ENCODE measurements around the gene WAS. TPM values are rescaled to one million over a fixed set of nuclear protein-coding genes. Genes with fewer than 3 reads are reported as not detected.
"Not testable (repeated sequence)": the region's sequence is repeated elsewhere in the genome, so short reads cannot be mapped to it uniquely, and the experiment has no call there.

The WAS gene
- total RNA-seq, 1 experiment from 2014 or later = 0.24 TPM

DNA sequence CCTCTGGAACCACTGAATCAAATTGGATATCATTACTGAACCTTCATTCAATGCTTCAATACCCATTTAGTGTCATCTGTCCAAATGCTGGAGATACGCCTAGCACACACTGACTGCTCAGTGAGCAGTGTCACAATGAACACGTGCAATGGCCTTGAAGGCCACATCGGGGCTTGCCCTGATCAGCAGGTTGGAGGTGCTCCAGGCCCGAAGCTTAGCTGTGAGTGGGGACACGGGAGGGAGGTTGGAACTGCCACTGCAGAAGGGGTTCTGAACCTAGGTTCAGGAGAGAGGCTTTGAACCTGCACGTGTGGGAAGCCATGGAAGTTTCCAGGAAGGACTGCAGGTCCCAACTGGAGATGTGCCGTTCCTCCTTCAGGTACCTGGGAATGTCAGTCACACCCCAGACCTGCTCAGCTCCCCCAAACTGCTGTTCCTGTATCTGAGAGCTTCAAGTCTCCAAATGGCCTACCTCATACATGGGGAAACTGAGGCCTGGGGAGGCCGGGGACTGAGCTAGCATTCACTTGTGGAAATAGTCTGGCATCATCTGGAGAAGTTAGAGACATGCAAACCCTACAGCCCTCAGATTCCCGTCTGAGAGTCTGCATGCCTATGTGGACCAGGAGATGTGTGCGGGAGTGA lies 1.9 kb upstream of the WAS start:
- Histone ChIP-seq H2AK5ac (ENCODE audit: insufficient read length, low read length) (no peak overlapping the region), H3K14ac (ENCODE audit: insufficient read depth, low read length) (no peak overlapping the region), H2BK15ac (ENCODE audit: low read depth, low read length) (no peak overlapping the region), H2BK5ac (ENCODE audit: insufficient read length, low read length) (no peak overlapping the region), H2BK20ac (ENCODE audit: low read depth, low read length, poor library complexity, severe bottlenecking) (no peak overlapping the region), H4K5ac (ENCODE audit: insufficient read length, low read depth, low read length) (no peak overlapping the region), H3K79me2 (ENCODE audit: insufficient read depth, low read length) (no peaks in the 10 kb centered on the region), H3K9ac (ENCODE audit: extremely low read depth, insufficient read length, low read length) (no peak overlapping the region), H3K4me1 (ENCODE audit: insufficient read depth, low read length) (no peaks in the 10 kb centered on the region), H2AFZ (ENCODE audit: low read length) (no peak overlapping the region), H3K4ac (ENCODE audit: low read depth, low read length) (no peak overlapping the region), H4K20me1 (ENCODE audit: control insufficient read depth, insufficient read depth, insufficient read length) (no peaks in the 10 kb centered on the region), H2BK12ac (ENCODE audit: insufficient read length, low read depth, low read length) (no peak overlapping the region), H3K18ac (ENCODE audit: insufficient read length, low read depth, low read length) (no peak overlapping the region), H3K27me3 (ENCODE audit: insufficient read depth, low read length) (no peaks in the 10 kb centered on the region), H4K91ac (ENCODE audit: insufficient read length, low read depth, low read length) (no peak overlapping the region), H2BK120ac (ENCODE audit: low read depth, low read length, poor library complexity, severe bottlenecking) (no peak overlapping the region), H3K56ac (ENCODE audit: insufficient read length, low read depth, low read length) (no peak overlapping the region), H4K8ac (replicated peaks; ENCODE audit: insufficient read length, low read depth, low read length) (no peak overlapping the region), H3K23me2 (ENCODE audit: insufficient read length, low read depth, low read length, poor library complexity, severe bottlenecking) (peaks cover 2% of the 10 kb centered on the region), H3K27ac (ENCODE audit: insufficient read length, low read depth, low read length) (no peak overlapping the region), H3K79me1 (ENCODE audit: insufficient read depth, low read depth, low read length, poor library complexity, severe bottlenecking) (no peaks in the 10 kb centered on the region), H3T11ph (ENCODE audit: low read length) (no peak overlapping the region), H3K9me3 (ENCODE audit: control insufficient read depth, low read depth, low read length) (peaks cover 45% of the 10 kb centered on the region), H3K4me2 (ENCODE audit: insufficient read depth, insufficient read length, low read length) (no peak overlapping the region), H3K23ac (ENCODE audit: insufficient read length, low read depth, low read length) (no peak overlapping the region)
- Mint-ChIP-seq H3K4me1 (peaks cover 7 to 8% of the 10 kb centered on the region in 2 experiments), H3K36me3 (ENCODE audit: insufficient read depth in 1 of 3, low read depth in 3 of 3) (peaks cover 2 to 4% (median 3%) of the 10 kb centered on the region in 3 experiments; a peak in 6 of 7 replicates), H3K9me3 (peaks cover 69 to 82% of the 10 kb centered on the region in 2 experiments), H3K27me3 (ENCODE audit: low read depth) (peaks cover 18% of the 10 kb centered on the region), H3K27ac (no peak overlapping the region), H3K4me3 (no peak overlapping the region)
- TF ChIP-seq, protein P1, sequence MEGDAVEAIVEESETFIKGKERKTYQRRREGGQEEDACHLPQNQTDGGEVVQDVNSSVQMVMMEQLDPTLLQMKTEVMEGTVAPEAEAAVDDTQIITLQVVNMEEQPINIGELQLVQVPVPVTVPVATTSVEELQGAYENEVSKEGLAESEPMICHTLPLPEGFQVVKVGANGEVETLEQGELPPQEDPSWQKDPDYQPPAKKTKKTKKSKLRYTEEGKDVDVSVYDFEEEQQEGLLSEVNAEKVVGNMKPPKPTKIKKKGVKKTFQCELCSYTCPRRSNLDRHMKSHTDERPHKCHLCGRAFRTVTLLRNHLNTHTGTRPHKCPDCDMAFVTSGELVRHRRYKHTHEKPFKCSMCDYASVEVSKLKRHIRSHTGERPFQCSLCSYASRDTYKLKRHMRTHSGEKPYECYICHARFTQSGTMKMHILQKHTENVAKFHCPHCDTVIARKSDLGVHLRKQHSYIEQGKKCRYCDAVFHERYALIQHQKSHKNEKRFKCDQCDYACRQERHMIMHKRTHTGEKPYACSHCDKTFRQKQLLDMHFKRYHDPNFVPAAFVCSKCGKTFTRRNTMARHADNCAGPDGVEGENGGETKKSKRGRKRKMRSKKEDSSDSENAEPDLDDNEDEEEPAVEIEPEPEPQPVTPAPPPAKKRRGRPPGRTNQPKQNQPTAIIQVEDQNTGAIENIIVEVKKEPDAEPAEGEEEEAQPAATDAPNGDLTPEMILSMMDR (conservative IDR thresholded peaks at IDR 0.05) = no peak
- DNase-seq = no peak
- WGBS (ENCODE audit: extremely low coverage, insufficient read length, low lambda C conversion rate) = no CpG with 5 or more reads among the region's 10 CpGs

DNA sequence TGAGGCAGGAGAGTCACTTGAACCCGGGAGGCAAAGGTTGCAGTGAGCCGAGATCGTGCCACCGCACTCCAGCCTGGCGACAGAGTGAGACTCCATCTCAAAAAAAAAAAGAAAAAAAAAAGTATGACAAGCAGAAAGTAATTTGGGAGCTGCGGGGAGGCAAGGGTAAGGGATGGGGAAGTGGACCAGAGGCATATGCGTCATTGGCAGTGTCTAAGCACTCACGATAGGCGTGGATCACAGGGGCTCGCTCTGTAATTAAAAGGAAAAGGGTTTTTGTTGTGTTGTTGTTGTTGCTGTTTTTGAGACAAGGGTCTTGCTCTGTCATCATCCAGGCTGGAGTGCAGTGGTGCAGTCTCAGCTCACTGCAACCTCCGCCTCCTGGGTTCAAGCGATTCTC lies 804 bp upstream of the WAS start:
- not testable (repeated sequence) for H3K36me3 Mint-ChIP-seq (ENCODE audit: insufficient read depth in 1 of 3, low read depth in 3 of 3); H3K18ac ChIP-seq (ENCODE audit: insufficient read length, low read depth, low read length); H3K23me2 ChIP-seq (ENCODE audit: insufficient read length, low read depth, low read length, poor library complexity, severe bottlenecking); H4K8ac ChIP-seq (replicated peaks; ENCODE audit: insufficient read length, low read depth, low read length); H3T11ph ChIP-seq (ENCODE audit: low read length); H3K79me2 ChIP-seq (ENCODE audit: insufficient read depth, low read length); H3K27me3 ChIP-seq (ENCODE audit: insufficient read depth, low read length); H2BK15ac ChIP-seq (ENCODE audit: low read depth, low read length); H2AK5ac ChIP-seq (ENCODE audit: insufficient read length, low read length); H4K5ac ChIP-seq (ENCODE audit: insufficient read length, low read depth, low read length); H3K4ac ChIP-seq (ENCODE audit: low read depth, low read length); H3K14ac ChIP-seq (ENCODE audit: insufficient read depth, low read length); H2BK20ac ChIP-seq (ENCODE audit: low read depth, low read length, poor library complexity, severe bottlenecking); H3K56ac ChIP-seq (ENCODE audit: insufficient read length, low read depth, low read length); H2BK120ac ChIP-seq (ENCODE audit: low read depth, low read length, poor library complexity, severe bottlenecking); H4K20me1 ChIP-seq (ENCODE audit: control insufficient read depth, insufficient read depth, insufficient read length); H3K4me1 Mint-ChIP-seq; H2AFZ ChIP-seq (ENCODE audit: low read length); H3K4me2 ChIP-seq (ENCODE audit: insufficient read depth, insufficient read length, low read length); H3K4me1 ChIP-seq (ENCODE audit: insufficient read depth, low read length); H3K79me1 ChIP-seq (ENCODE audit: insufficient read depth, low read depth, low read length, poor library complexity, severe bottlenecking); H2BK5ac ChIP-seq (ENCODE audit: insufficient read length, low read length); H3K9ac ChIP-seq (ENCODE audit: extremely low read depth, insufficient read length, low read length); H3K27ac ChIP-seq (ENCODE audit: insufficient read length, low read depth, low read length); H3K4me3 Mint-ChIP-seq; H4K91ac ChIP-seq (ENCODE audit: insufficient read length, low read depth, low read length); H3K23ac ChIP-seq (ENCODE audit: insufficient read length, low read depth, low read length); H3K27ac Mint-ChIP-seq; H2BK12ac ChIP-seq (ENCODE audit: insufficient read length, low read depth, low read length); DNase-seq
- Mint-ChIP-seq H3K27me3 (ENCODE audit: low read depth) (peaks cover 29% of the 10 kb centered on the region), H3K9me3 (peaks cover 69 to 83% of the 10 kb centered on the region in 2 experiments)
- H3K9me3 ChIP-seq (ENCODE audit: control insufficient read depth, low read depth, low read length) = peaks cover 48% of the 10 kb centered on the region
- WGBS (ENCODE audit: extremely low coverage, insufficient read length, low lambda C conversion rate) = no CpG with 5 or more reads among the region's 12 CpGs
